ENCODE results near the gene P3R3URF.

Gene P3R3URF

DNA sequence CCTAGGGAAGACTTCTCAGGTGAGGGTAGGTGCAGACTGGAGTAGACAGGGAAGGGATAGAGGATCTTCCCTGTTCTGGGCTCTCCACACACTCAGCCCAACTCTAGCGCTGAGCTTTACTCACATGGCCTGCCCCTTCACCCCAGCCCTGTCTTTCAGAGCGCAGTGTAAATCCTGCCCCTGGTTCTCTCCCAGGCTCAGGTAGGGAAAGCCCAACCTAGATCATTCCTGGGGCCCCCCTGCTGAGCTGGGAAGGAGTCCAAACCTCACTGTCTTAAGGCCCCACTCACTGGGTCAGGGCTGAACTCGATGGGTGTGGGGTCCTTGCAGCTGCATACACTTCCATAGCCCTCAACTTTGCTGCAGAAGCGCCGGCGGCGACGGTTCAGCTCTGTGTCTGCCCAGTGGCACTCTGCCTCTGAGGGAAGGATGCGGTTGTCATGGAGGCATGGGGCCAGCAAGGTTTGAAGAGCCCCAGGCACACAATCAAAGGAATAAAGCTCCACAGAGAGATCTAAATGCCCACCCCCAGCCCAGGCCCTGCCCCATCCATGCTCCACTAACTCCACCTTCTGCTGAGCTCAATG lies 17.8 kb upstream of the P3R3URF start:
- no peak for DNase-seq (ENCODE audit: low read depth, low spot score)

DNA sequence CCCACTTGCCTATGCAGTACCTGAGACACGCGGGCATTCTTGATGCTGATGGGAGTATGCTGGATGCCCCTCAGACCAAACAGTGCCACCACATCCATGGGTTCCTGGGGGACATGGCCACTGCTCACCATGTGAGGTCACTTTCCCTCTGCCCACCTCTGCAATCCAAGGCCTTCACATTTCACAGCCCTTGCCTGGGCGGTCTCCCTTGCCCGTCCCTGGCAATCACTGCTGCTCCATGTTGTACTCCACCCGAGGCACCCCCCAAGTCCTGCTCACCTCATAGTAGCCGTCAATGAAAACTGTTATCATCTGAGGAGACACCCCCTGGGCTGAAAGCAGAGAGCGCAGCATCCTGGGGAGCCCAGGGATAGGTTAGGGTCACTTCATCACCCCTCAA lies 17.0 kb upstream of the P3R3URF start:
- no peak for DNase-seq (ENCODE audit: low read depth, low spot score)

DNA sequence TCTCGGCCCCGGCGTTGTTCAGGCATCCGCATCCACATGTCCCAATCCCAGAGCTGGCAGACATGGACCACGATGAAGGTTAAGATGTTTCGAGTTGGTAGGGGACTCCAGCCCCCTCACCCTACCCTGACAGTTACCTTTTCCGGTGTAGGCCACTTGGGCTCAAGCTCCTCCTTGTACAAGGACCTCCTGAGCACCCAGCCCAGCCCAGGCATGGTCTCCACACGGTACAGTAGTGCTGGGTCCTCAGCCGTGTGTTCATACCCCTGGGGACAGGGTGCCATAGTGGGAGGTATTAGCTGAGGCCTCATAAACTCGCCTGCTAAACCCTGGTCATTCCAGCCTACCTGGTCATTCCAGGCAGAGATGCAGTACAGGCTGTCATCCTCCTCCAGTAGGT lies 15.9 kb upstream of the P3R3URF start:
- no peak for DNase-seq (ENCODE audit: low read depth, low spot score)

DNA sequence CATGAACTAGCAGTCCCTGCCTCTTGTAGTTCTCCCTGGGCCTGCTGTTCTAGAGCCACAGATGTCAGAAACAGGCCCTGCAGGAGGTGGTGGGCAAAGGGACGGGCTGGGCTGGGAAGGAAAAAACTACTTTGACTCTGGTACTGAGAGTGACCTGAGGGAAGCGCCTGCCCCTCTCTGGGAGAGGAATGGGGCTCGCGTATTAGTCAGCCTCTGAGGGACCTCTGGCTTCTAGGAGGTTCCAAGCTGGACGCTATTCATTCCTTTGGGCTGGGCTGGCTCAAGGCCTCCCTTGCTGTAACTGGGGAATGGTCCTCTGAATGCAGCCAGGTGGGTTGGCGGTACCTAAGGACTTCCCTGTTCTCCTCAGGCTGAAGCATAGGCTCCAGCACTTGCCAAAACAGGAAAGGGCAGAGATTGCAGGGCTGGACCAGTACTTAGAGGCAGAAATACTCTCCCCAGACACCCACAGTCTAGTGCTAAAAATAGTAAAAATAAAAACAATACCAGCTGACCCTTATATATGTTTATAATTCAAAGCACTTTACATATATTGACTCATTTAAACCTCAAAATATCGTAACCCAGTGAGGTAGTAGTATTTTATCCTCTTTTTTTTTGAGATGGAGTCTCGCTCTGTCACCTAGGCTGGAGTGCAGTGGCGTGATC lies 14.9 kb upstream of the P3R3URF start:
- DNase-seq (ENCODE audit: low read depth, low spot score) = no peak

DNA sequence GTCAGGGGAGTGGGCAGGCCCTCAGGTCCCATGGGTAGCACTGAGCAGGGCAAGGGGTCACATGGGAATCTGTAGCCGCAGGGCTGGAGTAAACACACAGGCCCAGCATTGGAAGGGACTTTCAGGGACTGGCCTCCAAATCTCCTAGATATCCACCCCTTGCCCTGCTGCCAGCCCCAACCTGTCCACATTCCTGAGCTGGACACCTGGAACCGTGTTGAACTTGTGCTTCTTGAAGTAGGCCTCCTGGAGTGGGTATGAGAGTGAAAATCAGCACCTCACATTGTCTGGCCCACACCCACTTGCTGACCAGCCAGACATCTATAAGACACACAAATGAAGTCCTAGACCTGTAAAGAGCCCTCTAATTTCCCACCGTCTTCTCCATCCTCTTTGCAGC lies 14.3 kb upstream of the P3R3URF start:
- no peak for DNase-seq (ENCODE audit: low read depth, low spot score)

DNA sequence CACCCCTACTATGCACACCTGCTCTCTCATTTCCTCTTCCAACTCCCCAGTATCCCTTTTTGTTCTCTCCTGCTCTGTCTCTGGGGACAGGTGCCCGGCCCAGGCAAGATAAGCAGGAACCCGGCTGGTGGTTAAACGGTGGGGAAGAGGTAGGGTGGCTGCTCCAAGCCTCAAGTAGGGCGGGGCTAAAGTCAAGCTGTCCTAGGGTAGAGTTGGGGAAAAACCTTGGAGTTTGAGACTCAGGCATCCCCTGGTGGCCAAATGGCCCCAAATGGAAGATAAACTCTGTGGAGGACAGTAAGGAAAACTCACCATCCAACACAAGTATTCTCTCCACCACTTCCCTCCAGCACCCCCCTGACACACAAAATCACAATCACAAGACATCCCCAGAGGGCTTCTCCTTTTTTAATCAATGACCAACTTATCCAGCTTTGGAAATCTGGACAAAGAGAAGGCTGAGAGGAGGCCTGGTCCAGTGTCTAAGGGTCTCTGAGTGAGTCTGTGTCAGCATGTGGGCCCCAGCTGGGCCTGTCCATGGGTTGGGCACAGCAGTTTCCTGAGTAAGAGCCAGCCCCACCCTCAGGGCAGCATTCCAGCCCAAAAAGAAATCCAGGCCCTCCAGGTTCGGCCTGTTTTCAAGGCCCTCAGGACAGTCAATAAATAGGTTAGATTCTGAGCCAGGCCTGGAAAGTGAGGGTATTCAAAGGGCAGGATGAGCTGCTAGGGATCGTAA lies 12.2 kb upstream of the P3R3URF start:
- no peak for DNase-seq (ENCODE audit: low read depth, low spot score)

DNA sequence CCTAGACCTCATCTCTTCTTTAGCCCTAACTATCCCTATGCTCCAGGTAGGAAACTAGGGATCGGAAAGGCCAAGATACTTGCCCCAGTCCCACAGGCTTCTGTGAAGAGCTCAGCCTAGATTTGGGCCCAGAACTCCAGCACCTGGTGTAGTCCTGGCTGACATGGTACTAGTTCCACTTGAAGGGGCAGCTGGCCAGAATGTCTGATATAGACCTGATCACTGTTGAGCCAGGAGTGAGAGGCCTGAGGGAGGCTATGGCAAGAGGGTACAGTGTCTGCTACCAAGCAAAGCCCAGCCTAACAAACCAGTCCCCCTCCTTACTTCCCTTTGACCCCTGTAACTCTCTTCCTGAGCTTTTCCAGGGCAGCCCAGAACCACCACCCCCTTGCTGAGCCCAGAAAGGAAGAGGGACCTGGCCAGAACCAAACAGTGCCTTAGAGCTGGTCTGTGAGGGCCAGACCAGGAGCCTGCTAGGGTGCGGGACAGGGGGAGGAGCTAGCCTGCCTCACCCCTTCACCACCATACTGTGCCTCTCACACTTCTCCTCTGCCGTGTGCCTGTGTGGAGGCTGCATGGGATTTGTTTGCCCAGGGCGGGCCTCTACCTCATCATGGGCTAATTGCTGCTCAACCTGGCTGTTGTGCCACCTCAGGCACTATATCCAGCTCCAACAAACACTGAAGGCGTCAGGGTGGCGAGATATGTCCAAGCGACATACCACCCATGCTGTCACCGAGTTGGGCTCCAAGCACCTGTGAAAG lies 11.0 kb upstream of the P3R3URF start:
- DNase-seq (ENCODE audit: low read depth, low spot score) = no peak

DNA sequence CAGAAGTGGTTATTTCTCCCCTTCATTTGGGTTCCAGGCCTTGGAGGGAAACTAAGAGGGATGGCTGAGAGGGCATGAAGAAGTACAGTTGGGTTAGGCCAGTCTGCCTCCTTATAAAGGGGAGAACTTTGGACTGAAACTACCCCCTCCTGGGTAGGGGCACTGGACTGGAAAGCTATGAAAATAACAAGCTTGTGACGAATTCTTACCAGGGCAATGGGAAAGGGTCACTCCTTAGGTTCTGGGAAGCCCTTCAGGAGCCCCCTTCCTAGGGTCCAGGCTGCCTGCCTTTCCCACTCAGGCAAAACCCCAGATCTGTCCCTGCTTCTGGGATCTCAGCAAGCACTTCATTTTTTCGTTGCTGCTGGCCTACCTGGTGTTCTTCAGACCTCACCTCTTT lies 9.8 kb upstream of the P3R3URF start:
- no peak for DNase-seq (ENCODE audit: low read depth, low spot score)

DNA sequence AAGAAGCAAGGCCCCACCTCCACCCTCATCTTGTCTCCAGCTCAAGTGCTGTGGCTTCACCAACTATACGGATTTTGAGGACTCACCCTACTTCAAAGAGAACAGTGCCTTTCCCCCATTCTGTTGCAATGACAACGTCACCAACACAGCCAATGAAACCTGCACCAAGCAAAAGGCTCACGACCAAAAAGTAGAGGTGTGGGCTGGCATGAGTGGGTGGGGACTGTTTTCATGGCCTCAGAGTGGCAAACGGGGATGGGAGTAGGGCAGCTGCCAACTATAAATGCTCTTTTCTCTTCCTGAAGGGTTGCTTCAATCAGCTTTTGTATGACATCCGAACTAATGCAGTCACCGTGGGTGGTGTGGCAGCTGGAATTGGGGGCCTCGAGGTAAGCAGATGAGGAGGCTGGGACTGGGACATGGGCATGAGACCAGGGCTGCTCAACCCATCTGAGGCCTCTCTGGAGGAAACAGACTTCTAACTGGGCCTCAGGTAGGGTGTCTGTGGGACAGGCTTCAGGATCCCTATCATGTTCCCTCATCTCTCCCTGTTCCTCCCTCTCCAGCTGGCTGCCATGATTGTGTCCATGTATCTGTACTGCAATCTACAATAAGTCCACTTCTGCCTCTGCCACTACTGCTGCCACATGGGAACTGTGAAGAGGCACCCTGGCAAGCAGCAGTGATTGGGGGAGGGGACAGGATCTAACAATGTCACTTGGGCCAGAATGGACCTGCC lies 8.8 kb upstream of the P3R3URF start:
- DNase-seq (ENCODE audit: low read depth, low spot score) = no peak

DNA sequence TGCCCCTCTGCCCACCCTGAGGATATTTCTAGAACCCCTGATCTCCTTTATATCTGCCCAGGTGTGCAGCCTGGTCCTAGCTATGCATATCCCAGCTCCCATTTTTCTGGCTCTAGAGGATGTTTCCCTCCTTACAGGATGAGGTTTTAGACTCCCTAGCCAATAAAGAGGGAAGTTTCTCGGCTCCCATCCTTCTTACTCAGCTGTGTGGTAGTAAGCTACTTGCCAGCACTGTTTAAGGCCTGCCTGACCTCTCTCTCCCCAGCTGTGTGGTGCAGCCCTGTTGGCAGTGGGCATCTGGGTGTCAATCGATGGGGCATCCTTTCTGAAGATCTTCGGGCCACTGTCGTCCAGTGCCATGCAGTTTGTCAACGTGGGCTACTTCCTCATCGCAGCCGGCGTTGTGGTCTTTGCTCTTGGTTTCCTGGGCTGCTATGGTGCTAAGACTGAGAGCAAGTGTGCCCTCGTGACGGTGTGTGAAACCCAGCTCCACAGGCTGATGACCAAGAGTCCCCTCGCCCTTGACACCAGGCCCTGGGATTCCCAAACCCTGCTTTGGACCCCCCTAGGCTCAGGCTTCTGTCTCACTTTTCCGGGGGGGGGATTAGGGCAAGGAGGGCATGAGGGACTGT lies 7.8 kb upstream of the P3R3URF start:
- DNase-seq (ENCODE audit: low read depth, low spot score) = no peak

DNA sequence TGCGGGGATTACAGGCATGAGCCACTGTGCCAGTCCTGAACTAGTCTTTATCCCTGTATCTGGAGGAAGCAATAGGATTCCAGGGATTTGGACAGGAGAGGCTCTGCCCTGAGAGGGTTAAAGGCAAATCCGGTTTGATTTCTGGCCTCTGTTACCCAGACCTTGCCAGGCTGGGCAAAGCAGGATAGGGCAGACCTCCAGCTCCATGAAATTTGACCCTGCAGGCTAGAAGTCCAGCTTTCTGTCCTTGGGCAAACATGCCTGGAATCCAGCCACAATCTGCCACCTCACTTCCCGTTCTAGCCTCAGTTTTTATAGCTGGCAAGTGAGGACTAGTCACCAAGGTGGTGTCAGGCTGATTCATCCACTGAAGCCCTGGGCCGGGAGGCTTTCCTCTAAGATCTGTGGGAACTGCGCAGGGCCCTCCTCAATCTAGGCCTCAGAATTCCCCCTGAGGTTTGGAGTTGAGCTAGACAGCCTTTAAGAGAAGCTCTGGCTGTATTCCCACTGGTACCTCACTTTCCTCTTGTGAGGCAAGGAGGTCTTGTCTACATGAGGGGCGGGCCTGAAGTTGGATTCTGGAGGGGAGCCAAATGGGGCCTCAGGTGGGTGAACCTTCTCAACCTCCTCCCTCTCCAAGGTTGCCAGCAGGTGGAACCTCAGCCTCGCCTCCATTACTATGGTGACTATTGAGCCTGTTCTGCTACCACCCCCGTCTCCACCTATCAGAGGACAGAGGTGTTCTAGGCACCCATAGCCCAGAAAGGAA lies 7.0 kb upstream of the P3R3URF start:
- no peak for DNase-seq (ENCODE audit: low read depth, low spot score)

DNA sequence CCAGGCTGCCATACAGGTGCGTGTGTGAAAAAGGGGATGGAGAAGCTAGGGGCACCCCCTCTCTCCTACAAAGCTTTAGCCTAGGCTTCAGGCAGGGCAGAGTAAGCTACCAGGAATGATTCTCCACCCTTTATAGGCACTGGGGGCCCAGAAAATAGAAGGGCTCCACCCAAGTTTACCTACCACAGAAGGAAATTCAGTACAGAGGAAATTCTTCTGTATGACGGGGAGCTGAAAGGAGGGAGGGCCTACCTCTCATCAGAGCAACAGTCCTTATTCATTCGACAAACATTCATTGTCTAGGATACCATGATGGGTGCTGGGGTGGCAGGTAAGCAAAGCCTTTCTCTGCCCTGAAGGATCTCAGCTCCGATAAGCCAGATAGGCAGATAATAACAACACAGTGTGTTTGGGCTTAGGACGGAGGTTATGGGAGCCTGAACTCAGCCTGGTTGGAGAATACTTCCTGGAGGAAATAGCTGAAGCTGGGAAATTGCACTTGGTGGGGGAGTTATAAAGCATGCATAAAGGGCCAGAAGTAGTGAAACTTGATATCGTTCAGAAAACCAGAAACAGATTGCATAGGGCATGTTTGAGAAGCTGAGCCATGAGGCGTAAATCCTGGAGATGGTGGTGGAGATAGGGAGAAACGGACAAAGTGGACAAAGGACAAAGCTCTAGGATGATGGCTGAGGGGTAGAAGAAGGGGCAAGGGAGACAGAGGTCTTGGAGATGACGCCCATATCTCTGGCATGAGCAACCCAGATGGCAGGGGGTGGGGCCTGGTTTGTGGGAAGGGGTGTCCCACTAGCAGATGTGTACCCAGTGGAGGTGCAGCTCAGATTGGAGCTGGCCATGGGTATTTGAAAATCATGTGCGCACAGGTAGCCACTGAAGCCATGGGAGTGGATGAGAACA lies 5.3 kb upstream of the P3R3URF start:
- DNase-seq (ENCODE audit: low read depth, low spot score) = no peak

DNA sequence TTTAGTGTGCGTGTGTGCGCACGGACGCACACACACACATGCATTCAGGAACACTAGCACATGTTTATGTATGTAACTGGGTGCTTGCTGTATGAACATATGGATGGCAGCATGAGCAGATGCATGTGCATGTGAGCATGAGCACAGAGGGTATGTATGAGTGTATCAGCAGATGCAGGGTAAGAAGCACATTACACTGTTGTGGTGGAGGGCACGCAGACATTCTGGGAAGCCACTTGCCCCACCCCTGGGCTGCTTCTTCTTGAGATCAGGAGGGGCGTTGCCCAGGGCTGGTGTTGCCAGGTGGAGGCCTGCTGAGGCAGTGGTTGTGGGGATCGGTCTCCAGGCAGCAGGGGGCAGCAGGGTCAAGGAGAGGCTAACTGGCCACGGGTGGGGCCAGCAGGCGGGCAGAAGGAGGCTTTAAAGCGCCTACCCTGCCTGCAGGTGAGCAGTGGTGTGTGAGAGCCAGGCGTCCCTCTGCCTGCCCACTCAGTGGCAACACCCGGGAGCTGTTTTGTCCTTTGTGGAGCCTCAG lies 3.9 kb upstream of the P3R3URF start:
- no peak for DNase-seq (ENCODE audit: low read depth, low spot score)

DNA sequence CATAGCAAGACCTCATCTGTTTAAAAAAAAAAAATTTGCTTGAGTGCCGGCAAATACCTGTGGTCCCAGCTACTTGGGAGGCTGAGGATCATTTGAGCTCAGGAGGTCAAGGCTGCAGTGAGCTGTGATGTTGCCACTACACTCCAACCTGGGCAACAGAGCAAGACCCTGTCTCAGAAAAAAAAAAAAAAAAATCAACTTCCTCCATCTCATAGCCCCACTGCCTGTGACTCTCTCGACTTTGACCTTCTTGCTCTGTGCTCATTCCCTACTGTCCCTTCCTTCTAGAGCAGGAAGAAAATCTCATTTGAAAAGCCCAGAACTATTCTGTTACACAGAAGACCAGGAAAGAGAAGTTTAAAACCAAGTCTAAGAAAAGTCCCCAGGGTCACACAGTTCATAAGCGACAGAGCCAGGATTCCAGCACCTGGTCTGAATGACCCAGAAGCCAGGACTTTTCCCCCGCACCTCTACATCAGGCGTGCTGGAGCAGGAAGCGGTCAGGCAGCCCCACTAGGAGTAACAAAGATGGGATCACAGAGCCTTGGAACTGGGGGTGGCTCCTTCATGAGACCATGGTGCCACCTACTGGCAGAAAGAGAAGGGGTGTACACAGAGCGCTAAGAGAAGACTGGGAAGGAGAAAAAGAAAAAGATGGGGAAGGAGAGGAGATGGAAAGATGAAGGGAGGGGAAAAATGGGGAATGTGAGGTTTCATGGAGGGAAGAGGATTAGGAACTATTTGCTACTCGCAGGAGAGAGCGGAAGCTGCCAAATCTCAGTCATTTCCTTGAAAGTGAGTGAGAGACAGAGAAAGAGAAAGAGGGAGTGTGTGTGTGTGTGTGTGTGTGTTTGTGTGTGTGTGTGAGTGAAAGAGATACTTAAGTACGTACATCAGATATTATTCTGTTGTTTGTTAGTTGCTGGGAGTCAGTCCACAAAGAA lies 3.1 kb upstream of the P3R3URF start:
- peak; percentile 42 for DNase-seq (ENCODE audit: low read depth, low spot score)

DNA sequence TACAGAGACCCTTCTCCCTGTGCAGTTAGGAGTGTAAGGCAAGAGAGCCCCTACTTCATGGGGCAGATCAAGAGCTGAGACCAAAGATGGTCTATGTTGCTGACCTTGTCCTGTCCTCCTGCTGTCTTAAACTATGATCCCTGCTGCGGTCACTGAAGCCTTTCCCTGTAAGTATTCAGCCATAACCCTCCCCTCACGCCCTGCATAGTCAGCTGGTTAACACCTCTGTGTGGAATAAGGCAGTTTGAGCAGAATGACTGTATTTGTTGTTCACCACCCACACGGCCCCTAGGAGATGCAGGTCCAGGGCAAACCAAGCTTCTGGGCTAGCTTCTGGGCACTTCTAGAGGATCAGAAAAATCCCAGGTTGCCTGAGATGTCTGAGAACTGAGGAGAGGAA lies 1.0 kb downstream of the P3R3URF start:
- DNase-seq (ENCODE audit: low read depth, low spot score) = no peak

DNA sequence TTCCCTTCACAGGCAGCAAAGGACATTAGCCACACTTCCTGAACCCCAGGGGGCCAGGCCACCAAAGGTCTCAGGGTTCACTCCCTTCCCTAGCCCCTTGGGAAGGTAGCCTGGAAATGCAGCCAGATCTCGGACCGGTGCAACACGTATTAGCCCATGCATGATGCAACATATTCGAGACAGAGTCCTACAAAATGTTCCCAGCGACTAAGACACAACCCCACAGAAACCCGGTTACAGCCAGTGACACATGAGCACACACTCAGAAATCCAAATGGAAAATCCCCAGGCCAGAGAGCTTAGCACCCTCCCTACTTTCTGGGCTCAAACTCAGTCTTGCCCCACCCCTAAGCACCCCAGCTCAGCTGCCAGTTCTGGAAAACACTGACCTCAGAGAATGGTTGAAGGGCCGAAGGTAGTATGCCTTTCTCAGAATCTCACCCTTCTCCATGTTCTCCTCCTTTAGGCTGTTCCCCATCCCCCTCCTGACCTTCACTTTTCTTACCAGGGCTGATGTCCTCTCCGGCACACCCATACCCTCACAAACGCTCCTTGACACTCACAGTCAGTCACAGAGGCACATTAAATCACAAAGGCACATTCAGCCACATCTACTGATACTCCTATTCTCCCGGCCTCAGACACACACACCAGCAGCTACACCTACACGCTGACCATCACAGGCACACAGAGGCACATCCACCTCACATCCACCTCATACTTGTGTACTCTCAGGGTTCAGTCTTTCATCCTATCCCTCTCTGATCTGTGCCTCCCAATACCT lies 1.6 kb downstream of the P3R3URF start, which contains the start of gene TSPAN1:
TSPAN1 (plus strand) TSS at position 640 of the 784 bp plus-strand sequence. CDS start 6,021 bp downstream, outside the sequence.
- DNase-seq (ENCODE audit: low read depth, low spot score) = no peak

DNA sequence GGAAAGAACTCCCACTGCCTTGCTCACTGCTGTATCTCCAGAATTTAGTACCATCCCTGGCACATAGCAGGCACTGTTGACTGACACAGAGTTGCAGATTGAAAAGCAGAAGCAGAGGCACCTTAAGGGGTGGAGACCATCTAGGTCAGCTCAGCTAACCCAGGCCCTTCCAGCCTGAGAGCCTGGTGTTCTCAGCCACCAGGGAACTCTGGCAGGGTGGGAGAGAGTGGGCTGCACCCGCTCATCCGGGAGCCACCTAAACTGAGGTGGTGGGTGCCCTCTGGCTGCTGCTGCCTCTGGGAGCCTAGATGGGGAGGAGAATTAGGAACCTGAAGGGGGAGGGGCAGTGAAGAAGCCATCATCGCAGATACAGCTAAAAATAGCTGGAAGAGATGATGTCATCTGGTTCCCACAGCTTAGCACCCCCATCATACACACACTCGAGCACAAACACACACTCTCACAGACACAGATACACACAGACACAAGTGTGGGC lies 2.9 kb downstream of the P3R3URF start:
- no peak for DNase-seq (ENCODE audit: low read depth, low spot score)

Data from activated CD4-positive, CD25-positive, alpha-beta regulatory T cell treated with anti-CD3 and anti-CD28 coated beads, Interleukin-2, amount 50 U/mL, for 16 hours (primary cell).